Endodermal cell (in vitro differentiated cells): ENCODE data around the gene TTLL11. TPM values are rescaled to one million over a fixed set of nuclear protein-coding genes. Genes with fewer than 3 reads are reported as not detected.

ENCODE experiments used
- DNase-seq: peaks from one replicate; pipeline ENCODE4 v3.0.0-alpha.2; 2017
- H3K27ac ChIP-seq: 2 replicates; pipeline ENCODE4 v1.5.1; 2013; ENCODE audit warnings: mild to moderate bottlenecking, low read depth, low read length, moderate library complexity
- H3K27me3 ChIP-seq: 2 replicates; pipeline ENCODE4 v1.6.1; 2013; ENCODE audit warnings: mild to moderate bottlenecking, low read length, moderate library complexity; ENCODE audit not compliant: insufficient read depth, control insufficient read depth, poor library complexity, severe bottlenecking
- H3K36me3 ChIP-seq: 2 replicates; pipeline ENCODE4 v1.7.0; 2013; ENCODE audit warnings: mild to moderate bottlenecking, low read length, moderate library complexity; ENCODE audit not compliant: control insufficient read depth, insufficient read depth
- H3K4me1 ChIP-seq: one replicate; pipeline ENCODE4 v1.7.0; 2013; ENCODE audit warnings: low read length; ENCODE audit not compliant: control insufficient read depth, insufficient read depth
- H3K4me3 ChIP-seq: 2 replicates; pipeline ENCODE4 v1.5.1; 2013; ENCODE audit warnings: mild to moderate bottlenecking, low read length, moderate library complexity
- H3K9ac ChIP-seq: 2 replicates; pipeline ENCODE4 v1.6.1; 2013; ENCODE audit warnings: mild to moderate bottlenecking, low read length, moderate library complexity; ENCODE audit not compliant: poor library complexity, severe bottlenecking; ENCODE audit errors: extremely low read depth
- H3K9me3 ChIP-seq: 2 replicates; pipeline ENCODE4 v1.6.1; 2013; ENCODE audit warnings: mild to moderate bottlenecking, low read length, moderate library complexity; ENCODE audit not compliant: control insufficient read depth
- H3K27ac Mint-ChIP-seq: 2 replicates; pipeline ENCODE4 v1.8.0; 2020; ENCODE audit warnings: mixed read lengths
- H3K27me3 Mint-ChIP-seq: 2 replicates; pipeline ENCODE4 v1.8.0; 2021; ENCODE audit warnings: mild to moderate bottlenecking, mixed read lengths; ENCODE audit not compliant: insufficient read depth
- H3K36me3 Mint-ChIP-seq: 2 replicates; pipeline ENCODE4 v1.8.0; 2020; ENCODE audit warnings: low read depth, mixed read lengths
- H3K4me1 Mint-ChIP-seq: 2 replicates; pipeline ENCODE4 v1.8.0; 2020; ENCODE audit warnings: mixed read lengths
- H3K4me3 Mint-ChIP-seq: 2 replicates; pipeline ENCODE4 v1.8.0; 2020; ENCODE audit warnings: mild to moderate bottlenecking, moderate library complexity, mixed read lengths
- H3K9me3 Mint-ChIP-seq: 2 replicates; pipeline ENCODE4 v1.8.0; 2020; ENCODE audit warnings: mild to moderate bottlenecking, mixed read lengths
- WGBS, 2 experiments: methylation state at CpG; one replicate each; pipeline versions ENCODE4 v1.1.5 to v1.1.7; 2013; ENCODE audit warnings: missing lambda C conversion rate in 2 of 2, mixed read lengths in 1 of 2; ENCODE audit not compliant: insufficient coverage in 1 of 2, insufficient read length in 1 of 2; 5-methylcytosine and 5-hydroxymethylcytosine counted together
- total RNA-seq, 2 donors: library from RNA; stranded (reverse); fragmentation: NEBNext Ultra II Directional in 1 of 2; extraction: Animal tissue kit (Norgen Biotek cat#: 25700) in 1 of 2; gene quantifications; 2 replicates in 1 of 2; 3 replicates in 1 of 2; pipeline ENCODE4 v1.2.1, GENCODE V29; 2021
- TF ChIP-seq, protein P1 (sequence below): fragments of 200-600 bp; sonication (generic); conservative IDR thresholded peaks from 2 replicates; pipeline ENCODE4 v1.5.0; 2021; ENCODE audit warnings: antibody characterized with exemption, mild to moderate bottlenecking

TTLL11 gene
- total RNA-seq, 2 donors from 2014 or later, result 0.68 TPM; not detected in 1

DNA sequence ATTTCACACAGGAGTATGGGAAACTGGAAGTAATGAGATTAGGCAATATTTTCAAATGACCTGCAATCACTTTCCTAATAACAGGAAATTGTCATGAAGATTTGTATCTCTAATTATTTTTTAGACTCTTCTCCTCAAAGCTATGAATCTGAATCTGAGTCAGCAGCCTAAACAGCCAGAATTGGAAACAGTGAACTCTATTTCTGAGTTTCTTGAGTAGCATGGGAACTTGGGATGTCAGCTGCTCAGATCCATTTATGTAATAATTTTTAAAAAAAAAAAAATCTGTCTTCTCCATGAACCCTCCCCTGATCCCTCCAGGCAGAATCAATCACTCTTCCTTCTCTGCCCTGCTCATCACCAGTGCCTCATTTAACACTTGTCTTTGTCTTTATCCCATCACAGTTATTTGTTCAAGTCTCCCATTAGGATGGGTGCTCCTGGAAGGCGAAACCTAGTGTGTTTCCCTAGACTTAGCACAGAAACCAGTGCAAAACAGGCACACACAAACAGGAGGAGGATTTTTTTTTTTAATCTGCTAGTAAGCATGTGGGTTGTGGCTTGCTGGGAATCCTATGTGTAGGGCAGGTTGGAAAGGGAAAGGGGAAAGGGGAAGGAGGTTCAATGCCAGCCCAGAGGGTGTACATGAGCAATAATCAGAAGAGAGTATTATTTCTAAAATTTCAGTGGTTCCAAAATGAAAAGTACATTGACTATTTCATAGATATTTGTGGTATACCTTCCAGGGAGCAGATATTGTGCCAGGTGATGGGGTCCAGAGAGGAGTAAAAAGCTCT is 186.8 kb downstream of the TTLL11 start:
- Mint-ChIP-seq H3K4me3 (no peak overlapping the region), H3K27ac (no peak overlapping the region), H3K9me3 (peaks cover under 1% of the 10 kb centered on the region), H3K4me1 (peaks cover 12% of the 10 kb centered on the region), H3K27me3 (peaks cover 45% of the 10 kb centered on the region), H3K36me3 (no peaks in the 10 kb centered on the region)
- peaks cover 8% of the 10 kb centered on the region for H3K4me1 ChIP-seq
- no peak overlapping the region for H3K27ac ChIP-seq
- peaks cover 29% of the 10 kb centered on the region for H3K27me3 ChIP-seq
- H3K9me3 ChIP-seq, result no peaks in the 10 kb centered on the region
- no peak overlapping the region for H3K9ac ChIP-seq
- H3K36me3 ChIP-seq, result no peaks in the 10 kb centered on the region
- DNase-seq, result no peak
- 92% methylated on average over 1 of the region's 1 CpG; no CpG with 5 or more reads in 1 of the 2 experiments for WGBS, 2 experiments
- TF ChIP-seq, protein P1, sequence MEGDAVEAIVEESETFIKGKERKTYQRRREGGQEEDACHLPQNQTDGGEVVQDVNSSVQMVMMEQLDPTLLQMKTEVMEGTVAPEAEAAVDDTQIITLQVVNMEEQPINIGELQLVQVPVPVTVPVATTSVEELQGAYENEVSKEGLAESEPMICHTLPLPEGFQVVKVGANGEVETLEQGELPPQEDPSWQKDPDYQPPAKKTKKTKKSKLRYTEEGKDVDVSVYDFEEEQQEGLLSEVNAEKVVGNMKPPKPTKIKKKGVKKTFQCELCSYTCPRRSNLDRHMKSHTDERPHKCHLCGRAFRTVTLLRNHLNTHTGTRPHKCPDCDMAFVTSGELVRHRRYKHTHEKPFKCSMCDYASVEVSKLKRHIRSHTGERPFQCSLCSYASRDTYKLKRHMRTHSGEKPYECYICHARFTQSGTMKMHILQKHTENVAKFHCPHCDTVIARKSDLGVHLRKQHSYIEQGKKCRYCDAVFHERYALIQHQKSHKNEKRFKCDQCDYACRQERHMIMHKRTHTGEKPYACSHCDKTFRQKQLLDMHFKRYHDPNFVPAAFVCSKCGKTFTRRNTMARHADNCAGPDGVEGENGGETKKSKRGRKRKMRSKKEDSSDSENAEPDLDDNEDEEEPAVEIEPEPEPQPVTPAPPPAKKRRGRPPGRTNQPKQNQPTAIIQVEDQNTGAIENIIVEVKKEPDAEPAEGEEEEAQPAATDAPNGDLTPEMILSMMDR, result no peak
- H3K4me3 ChIP-seq, result no peak overlapping the region

DNA sequence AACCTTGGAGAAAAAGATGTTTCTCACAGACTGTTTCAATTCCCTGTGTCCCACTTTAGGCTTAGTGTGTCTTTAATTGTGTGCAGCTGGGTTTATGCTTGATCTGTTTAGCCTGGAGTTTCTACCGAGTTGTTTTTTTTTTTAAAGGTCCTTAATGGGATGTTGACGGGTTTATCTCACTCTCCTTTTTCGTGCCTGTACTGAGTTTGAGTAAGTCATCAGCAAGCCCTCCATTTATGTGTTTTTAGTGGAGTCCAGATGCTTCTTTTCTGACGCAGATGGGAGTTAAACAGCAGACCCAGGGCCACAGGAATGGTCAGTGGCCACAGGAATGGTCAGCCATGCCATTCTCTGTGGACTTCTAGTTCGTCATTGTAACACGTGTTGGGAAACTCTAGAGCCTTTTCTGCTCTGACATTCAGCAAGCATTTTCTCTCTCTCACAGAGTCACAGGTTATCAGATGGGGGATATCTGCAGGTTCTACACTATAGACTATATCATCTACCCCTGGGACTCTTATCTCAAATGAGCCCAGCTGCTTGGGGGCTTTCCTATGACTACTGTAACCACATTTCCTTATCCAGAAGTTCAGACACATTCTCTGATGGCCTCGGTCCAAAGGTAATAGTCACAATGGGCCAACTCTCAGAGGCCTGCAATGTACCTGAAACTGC is 190.5 kb downstream of the TTLL11 start:
- Histone ChIP-seq H3K9ac (no peak overlapping the region), H3K27ac (no peak overlapping the region)
- no peak overlapping the region for H3K27ac Mint-ChIP-seq

GRCh38 chr9:121901616-121902015 is 191.5 kb downstream of the TTLL11 start:
- Histone ChIP-seq H3K36me3 (no peaks in the 10 kb centered on the region), H3K4me3 (no peak overlapping the region), H3K9ac (no peak overlapping the region), H3K27ac (no peak overlapping the region), H3K9me3 (peaks cover 10% of the 10 kb centered on the region), H3K4me1 (peaks cover 3% of the 10 kb centered on the region), H3K27me3 (peaks cover 12% of the 10 kb centered on the region)
- peaks cover 4% of the 10 kb centered on the region for H3K4me1 Mint-ChIP-seq
- H3K27ac Mint-ChIP-seq, result no peak overlapping the region
- TF ChIP-seq, protein P1, result no peak
- WGBS, 2 experiments, result 96 to 100% methylated on average over 2 to 3 of the region's 3 CpGs
- no peak overlapping the region for H3K4me3 Mint-ChIP-seq
- DNase-seq, result peak; percentile 8
- peaks cover 8% of the 10 kb centered on the region for H3K9me3 Mint-ChIP-seq
- H3K27me3 Mint-ChIP-seq, result peaks cover 16% of the 10 kb centered on the region
- no peaks in the 10 kb centered on the region for H3K36me3 Mint-ChIP-seq

More for the DNA sequence above, 190.5 kb downstream of the TTLL11 start:
- H3K9me3 Mint-ChIP-seq, result peaks cover 8% of the 10 kb centered on the region
- 83 to 88% methylated on average over 4 to 7 of the region's 7 CpGs for whole genome bisulfite sequencing, 2 experiments
- TF ChIP-seq, protein P1, result no peak
- peaks cover 9% of the 10 kb centered on the region for H3K4me1 Mint-ChIP-seq
- Histone ChIP-seq H3K4me1 (peaks cover 3% of the 10 kb centered on the region), H3K9me3 (peaks cover 10% of the 10 kb centered on the region), H3K36me3 (no peaks in the 10 kb centered on the region), H3K4me3 (no peak overlapping the region), H3K27me3 (peaks cover 13% of the 10 kb centered on the region)
- DNase-seq, result no peak
- no peak overlapping the region for H3K4me3 Mint-ChIP-seq
- no peaks in the 10 kb centered on the region for H3K36me3 Mint-ChIP-seq
- peaks cover 19% of the 10 kb centered on the region for H3K27me3 Mint-ChIP-seq
